HG02571 (cell line): ENCODE measurements around the gene SKAP2.
"Not testable (repeated sequence)": the region's sequence is repeated elsewhere in the genome, so short reads cannot be mapped to it uniquely, and the experiment has no call there.

Experiments used
- ATAC-seq: cut with Tn5 transposase; IDR thresholded peaks from one replicate; pipeline ENCODE4 v1.9.1; 2021; ENCODE audit warnings: mild to moderate bottlenecking, moderate library complexity; ENCODE audit not compliant: unreplicated experiment

Gene SKAP2

DNA sequence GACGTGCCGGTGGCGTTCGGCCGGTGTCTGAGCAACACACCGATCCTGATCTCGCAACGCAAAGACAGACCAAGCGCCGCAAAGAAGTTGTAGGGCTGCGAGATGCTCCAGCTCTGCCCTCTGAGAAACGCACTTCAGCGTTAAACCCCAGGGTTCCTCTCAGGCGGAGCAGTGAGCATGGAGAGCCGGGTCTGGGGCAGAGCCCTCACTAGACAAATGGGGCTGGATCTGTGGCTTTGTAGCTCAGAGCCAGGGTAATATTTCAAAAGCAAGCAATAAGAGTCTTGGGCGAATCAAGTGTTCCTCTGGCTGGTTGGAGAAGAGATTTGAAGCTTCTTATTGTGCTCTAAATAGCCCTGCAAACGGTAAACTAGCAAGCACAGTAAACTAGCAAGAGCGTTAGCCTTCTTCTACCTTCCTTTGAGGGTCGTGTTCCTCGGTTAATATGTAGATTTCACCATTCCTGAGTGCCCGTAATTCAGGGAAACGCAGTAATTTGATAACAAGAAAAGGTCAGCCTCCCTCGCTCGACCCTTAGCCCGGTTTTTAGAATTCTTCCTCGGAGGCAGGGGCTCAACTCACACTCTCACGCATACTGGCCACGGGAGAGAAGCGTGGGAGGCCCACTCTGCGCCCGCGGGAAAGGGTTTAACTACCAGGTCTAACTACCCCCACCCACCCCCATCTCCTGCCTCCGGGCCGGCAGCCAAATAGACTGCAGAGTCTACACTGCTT, 6.7 kb downstream of the SKAP2 start:
- ATAC-seq, result no peak

DNA sequence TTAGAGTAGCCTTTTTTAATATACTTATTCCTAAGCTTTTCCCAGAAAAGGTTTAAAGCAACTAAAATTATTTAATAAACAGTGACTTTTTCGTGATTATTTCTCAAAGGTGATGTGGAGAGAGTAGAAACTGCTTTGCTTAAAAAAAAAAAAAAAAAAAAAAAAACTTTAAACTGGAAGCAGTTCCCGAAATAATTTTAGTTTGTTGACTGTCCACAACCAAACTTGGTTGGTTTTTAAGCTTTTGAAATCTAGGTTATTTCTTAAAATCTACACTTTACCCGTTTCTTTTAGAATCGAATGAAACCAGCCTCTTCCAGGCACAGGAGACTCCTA, 7.3 kb downstream of the SKAP2 start:
- no peak for ATAC-seq

- no peak for ATAC-seq
These were observed 8.0 kb downstream of the SKAP2 start for GRCh38 chr7:26856176-26856985.

DNA sequence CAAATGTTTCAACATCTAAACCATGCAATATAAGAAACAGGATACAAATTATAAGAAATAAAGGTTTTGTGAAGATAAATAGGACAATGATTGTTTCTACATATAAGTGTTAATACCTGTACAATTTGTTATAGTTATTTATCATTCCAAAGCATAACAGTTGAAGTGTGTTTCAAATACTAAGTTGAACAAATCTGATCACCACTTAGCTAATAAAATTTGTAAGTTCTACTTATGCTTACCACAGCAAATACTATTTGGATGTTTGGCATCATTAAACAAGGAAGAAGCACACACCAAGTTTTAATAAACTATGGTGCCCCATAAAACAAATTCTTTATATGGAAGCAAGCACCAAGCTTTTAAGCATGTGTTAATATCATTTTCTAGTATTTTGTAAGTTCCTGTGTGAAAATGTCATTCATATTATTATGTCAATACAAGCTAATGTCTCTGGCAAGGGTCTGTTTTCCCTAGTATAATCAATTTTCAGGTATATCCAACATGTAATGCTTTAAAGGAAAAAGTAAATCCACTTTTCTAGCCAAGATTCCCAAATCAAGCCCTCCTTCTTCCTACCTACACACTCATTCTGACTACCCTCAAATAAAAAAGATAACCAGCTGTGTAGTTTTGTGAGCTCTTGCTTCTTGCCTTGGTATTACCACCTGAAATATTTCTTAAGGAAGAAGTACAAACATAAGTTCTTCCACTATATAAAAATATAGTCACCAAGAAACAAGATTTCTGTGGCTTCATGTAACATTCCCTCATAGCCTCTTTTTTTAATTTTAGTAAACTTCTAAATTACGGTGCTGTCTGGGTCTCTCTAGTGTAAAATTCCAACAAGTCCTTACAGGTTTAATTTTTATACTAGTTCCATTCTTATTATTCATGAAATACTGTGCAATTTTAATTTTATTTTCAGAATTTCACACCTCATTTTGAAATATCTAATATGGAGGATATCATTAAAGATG, 9.2 kb downstream of the SKAP2 start:
- ATAC-seq, result no peak

DNA sequence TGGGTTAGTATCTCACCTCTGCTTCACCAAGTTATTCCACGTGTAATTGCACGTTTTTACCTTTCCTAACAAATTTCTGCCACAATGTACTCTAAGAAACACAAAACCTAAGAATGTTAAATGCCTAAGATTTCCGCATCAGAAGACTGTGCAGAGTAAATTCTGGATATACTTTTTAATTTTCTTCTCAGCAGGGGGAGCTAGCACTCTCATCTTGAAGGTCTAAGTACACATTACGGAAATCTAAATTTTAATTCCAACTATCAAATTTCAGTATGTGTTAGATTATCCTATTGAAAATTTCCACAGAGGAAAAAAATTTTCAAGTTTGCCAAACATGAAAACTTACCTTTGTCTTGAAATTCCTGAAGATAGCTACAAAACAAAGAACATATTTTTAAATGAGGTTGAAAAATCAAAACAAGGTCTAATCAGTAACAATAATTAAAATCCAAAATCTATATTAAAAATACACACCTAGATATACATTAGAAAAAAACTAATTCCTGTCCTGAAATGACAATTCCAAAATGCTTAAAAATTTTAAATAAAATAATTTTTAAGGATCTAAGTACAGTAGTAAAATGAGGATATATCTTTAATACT, 10.5 kb downstream of the SKAP2 start:
- no peak for ATAC-seq

DNA sequence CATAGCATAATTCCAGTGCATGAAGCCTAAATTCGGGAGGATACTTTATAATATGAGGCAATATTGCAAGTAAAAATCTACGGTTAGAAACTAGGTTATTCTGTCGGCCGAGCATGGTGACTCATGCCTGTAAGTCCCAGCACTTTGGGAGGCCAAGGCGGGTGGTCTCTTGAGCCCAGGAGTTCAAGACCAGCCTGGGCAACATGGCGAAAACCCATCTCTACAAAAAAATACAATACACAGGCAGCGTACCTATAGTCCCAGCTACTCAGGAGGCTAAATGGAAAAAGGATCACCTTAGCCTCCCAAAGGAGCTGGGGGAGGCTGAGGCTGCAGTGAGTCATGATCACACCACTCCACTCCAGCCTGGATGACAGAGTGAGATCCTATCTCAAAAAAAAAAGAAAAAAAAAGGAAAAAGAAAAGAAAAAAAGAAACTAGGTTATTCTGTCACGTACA, 14.2 kb downstream of the SKAP2 start:
- no peak for ATAC-seq

- ATAC-seq, result no peak
These were observed 20.7 kb downstream of the SKAP2 start for GRCh38 chr7:26843705-26844104.

DNA sequence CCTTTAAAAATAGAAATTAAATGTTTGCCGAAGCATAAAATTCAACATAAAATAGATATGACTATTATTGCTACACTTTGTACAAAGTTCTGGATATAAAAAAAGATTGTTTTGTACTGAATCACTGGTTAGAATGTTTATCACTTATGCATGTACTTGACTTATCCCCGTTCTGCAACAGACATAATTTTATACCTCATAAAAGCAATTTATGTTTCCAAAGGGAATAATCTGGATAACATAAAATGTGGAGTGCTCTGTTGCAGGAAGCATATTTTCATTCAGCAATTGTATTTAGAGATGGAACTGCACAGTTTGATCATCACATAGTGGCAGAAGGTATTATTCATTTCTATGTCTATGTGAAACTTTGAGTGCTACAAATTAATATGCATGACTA, 21.5 kb downstream of the SKAP2 start:
- ATAC-seq, result no peak

GRCh38 chr7:26841003-26841739, 23.2 kb downstream of the SKAP2 start:
- ATAC-seq, result no peak

DNA sequence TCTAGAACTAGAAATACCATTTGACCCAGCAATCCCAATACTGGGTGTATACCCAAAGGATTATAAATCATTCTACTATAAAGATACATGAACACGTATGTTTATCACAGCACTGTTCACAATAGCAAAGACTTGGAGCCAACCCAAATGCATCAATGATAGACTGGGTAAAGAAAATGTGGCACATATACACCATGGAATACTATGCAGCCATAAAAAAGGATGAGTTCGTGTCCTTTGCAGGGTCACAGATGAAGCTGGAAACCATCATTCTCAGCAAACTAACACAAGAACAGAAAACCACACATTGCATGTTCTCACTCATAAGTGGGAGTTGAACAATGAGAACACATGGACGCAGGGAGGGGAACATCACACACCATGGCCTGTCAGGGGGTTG, 27.6 kb downstream of the SKAP2 start:
- ATAC-seq, result not testable (repeated sequence)

DNA sequence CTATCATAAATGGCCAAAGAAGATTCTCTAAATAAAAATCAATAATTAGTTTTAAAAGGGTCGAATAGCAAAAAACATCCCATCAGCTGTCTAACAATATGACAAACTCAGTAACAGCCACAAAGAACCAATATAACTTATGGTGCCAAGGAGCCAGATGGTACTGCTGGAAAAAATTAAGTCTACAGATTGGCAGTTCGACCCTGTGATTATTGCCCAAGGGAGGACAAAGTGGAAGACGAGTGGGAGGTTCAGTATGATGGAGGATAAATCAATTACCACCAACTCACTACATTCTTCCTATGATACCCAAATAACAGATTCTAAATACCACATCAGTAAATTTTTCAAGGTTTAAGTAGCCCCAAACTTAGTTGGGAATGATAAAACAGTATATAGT, 49.0 kb downstream of the SKAP2 start:
- ATAC-seq, result no peak

DNA sequence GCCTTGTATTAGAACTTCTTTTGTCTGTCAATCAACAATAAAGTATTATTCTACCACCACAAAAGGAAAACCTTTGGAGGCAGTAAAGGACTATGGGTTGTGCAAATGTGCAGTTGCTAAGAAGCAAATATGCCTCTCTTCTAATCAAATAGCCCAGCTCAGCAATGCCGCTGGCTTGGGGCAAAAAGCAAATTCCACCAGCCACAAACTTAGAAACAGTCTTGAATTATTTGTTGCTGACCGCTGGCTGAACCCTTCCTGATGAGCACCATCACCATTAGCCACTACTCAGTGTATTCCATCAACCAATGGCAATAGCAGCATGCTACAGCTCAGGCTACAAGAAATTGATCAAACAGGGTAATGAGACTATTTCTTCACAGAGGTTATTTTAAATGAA, 51.0 kb downstream of the SKAP2 start:
- ATAC-seq, result no peak

GRCh38 chr7:26794541-26794940, 69.8 kb downstream of the SKAP2 start:
- ATAC-seq, result no peak

DNA sequence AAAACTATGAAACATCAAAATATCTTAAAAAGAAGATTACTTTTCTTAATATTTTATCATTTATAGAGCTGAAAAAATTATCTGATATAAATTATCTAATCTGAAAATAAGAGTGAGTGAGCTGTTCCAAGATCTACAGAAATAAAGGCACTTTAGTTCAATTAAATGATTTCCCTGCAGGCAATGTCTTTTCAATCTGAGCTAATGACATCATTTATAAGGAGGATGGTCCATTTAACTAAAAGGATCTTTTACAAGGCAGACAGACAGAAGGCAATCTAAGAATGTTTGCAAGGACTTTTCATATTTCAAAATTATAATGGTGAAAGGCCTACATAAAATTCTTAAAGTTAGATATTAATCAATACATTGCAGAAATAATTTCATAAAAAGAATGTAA, 71.8 kb downstream of the SKAP2 start:
- no peak for ATAC-seq

- no peak for ATAC-seq
These were observed 72.4 kb downstream of the SKAP2 start for GRCh38 chr7:26792006-26792405.

GRCh38 chr7:26789481-26790184, 74.8 kb downstream of the SKAP2 start:
- no peak for ATAC-seq

DNA sequence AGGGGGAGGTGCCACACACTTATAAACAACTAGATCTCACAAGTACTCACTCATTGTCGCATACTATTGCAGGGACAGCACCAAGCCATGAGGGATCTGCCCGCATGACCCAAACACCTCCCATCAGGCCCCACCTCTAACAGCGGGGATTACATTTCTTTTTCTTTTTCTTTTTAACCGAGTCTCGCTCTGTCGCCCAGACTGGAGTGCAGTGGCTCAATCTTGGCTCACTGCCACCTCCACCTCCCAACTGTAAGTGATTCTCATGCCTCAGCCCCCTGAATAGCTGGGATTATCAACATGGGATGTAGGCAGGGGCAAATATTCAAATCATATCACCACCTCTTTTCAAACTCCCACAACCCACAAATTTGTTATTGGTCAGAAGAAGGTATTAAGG, 76.7 kb downstream of the SKAP2 start:
- no peak for ATAC-seq

DNA sequence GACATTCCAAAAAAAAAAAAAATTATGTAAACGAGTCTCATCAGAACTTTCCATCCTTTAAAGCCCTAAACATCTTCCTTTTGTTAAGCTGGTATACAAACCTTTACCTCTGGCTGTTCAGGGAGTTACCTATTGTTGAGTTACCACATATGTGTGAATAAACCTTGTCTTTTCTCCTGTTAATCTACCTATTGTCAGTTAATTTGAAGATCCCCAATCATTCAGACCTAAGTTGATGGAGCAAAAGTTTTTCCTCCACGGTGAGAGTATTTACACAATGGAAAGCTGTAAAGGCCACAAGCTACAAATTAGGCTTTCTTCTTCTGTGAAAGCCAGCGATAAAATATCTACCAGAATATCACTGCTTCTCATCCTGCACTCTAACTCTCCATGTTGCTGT, 80.3 kb downstream of the SKAP2 start:
- no peak for ATAC-seq

DNA sequence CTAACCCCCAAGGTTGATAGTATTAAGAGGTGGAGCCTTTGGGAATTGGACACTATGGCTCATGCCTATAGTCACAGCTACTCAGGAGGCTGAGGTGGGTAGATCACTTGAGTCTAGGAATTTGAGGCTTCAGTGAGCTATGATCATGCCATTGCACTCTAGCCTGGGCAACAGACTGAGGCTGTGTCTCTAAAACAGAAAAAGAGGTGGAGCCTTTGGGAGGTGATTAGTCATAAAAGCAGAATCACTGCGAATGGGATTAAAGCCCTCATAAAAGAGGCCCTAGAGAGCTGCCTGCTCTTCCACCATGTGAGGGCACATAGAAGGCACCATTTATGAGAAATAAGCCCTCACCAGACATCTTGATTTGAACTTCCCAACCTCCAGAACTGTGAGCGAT, 81.9 kb downstream of the SKAP2 start:
- ATAC-seq, result no peak
